CD4-positive, alpha-beta T cell (primary cell): ENCODE data around the gene PIGK. TPM values are rescaled to one million over a fixed set of nuclear protein-coding genes. Genes with fewer than 3 reads are reported as not detected.
"Not testable (repeated sequence)": the region's sequence is repeated elsewhere in the genome, so short reads cannot be mapped to it uniquely, and the experiment has no call there.

ENCODE experiments used
- ATAC-seq: fragments of 200-7000 bp; cut with Tn5 transposase; one replicate; pipeline ENCODE4 v1.10.0; 2022; ENCODE audit warnings: mild to moderate bottlenecking; ENCODE audit not compliant: poor library complexity
- CTCF ChIA-PET: fragments of 350-600 bp; sonication (Branson Sonifier 250); formaldehyde crosslinking; loops from one replicate; lab custom pipeline; 2021; ENCODE audit warnings: antibody characterized with exemption, inconsistent platforms; lab: Charles Lee
- POLR2A ChIA-PET: fragments of 350-600 bp; sonication (Branson Sonifier 250); formaldehyde crosslinking; loops from one replicate; lab custom pipeline; 2021; ENCODE audit warnings: antibody characterized with exemption, inconsistent platforms; lab: Charles Lee
- DNase-seq, 14 experiments: peaks; one replicate each; pipeline ENCODE4 v3.0.0-alpha.2; 2013 to 2020; ENCODE audit warnings: mixed read lengths in 2 of 14
- H3K27ac ChIP-seq, 2 donors: one replicate each; pipeline versions ENCODE4 v1.5.1 to v1.7.0; 2013; ENCODE audit warnings: low read length in 2 of 2, low read depth in 1 of 2, mild to moderate bottlenecking in 1 of 2
- H3K27me3 ChIP-seq, 2 experiments: 1 replicate in 1 of 2; 2 replicates in 1 of 2; pipeline versions ENCODE4 v1.6.1 to v1.7.0; 2013; ENCODE audit warnings: low read length in 2 of 2, control low read depth in 1 of 2, mild to moderate bottlenecking in 1 of 2, moderate library complexity in 1 of 2; ENCODE audit not compliant: insufficient read depth in 2 of 2, control insufficient read depth in 1 of 2
- H3K36me3 ChIP-seq: one replicate; pipeline ENCODE4 v1.6.1; 2013; ENCODE audit warnings: low read length, control low read depth; ENCODE audit not compliant: insufficient read depth
- H3K4me1 ChIP-seq: one replicate; pipeline ENCODE4 v1.6.1; 2013; ENCODE audit warnings: low read length, control low read depth; ENCODE audit not compliant: insufficient read depth
- H3K4me3 ChIP-seq: one replicate; pipeline ENCODE4 v1.5.1; 2013; ENCODE audit warnings: mild to moderate bottlenecking, low read length, moderate library complexity
- H3K9me3 ChIP-seq, 2 experiments: 1 replicate in 1 of 2; 2 replicates in 1 of 2; pipeline versions ENCODE4 v1.6.1 to v1.7.0; 2013; ENCODE audit warnings: low read length in 2 of 2, mild to moderate bottlenecking in 2 of 2, control low read depth in 1 of 2, moderate library complexity in 1 of 2; ENCODE audit not compliant: control insufficient read depth in 1 of 2, insufficient read depth in 1 of 2
- H3K27ac Mint-ChIP-seq: one replicate; pipeline ENCODE4 v1.8.0; 2020; ENCODE audit warnings: mixed read lengths
- H3K27me3 Mint-ChIP-seq: one replicate; pipeline ENCODE4 v1.8.0; 2021; ENCODE audit warnings: mixed read lengths
- H3K36me3 Mint-ChIP-seq: one replicate; pipeline ENCODE4 v1.8.0; 2021; ENCODE audit warnings: low read depth, mixed read lengths
- H3K4me1 Mint-ChIP-seq: one replicate; pipeline ENCODE4 v1.8.0; 2021; ENCODE audit warnings: low read depth, mixed read lengths
- H3K4me3 Mint-ChIP-seq: one replicate; pipeline ENCODE4 v1.8.0; 2020; ENCODE audit warnings: mild to moderate bottlenecking, mixed read lengths
- H3K9me3 Mint-ChIP-seq: one replicate; pipeline ENCODE4 v1.8.0; 2020; ENCODE audit warnings: mixed read lengths
- intact Hi-C, 2 experiments: fragments of 100-400 bp; cut with DNase I in 1 of 2; cut with micrococcal nuclease in 1 of 2; formaldehyde crosslinking; loops; one replicate each; pipeline versions ENCODE4 v1.15.1 to v1.9.0; 2023 to 2025; cut with DNase I, micrococcal nuclease
- total RNA-seq, 174 experiments: library from RNA in 2 of 174; stranded (reverse) in 2 of 174; gene quantifications; one replicate each; pipeline ENCODE4 v1.2.3 and lab custom pipeline; 2021 to 2026
- TF ChIP-seq, protein P1 (sequence below): fragments of 200-600 bp; IDR thresholded peaks from one replicate; pipeline ENCODE4 v1.8.0; 2022; ENCODE audit warnings: antibody characterized with exemption, mild to moderate bottlenecking

PIGK gene
- total RNA-seq, 2 experiments from 2014 or later: 10.1 to 10.3 TPM

DNA sequence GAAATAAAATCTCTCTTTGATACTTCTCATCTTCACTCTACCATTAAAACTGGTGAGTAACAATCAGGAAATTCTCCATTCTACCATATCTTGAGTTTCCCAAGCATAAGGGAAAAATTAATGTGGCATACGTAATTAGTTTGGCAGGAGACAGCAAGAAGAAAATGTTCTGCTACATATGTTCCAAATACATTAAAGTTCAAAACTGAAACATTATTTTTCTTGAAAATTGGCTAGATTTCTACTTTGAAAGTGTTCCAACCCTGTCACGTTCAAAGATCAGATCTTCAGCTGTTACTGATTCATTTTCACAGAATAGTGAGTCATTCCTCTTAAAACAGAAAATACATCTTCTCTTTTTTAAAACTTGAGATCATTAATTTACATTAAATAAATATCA lies 48.5 kb downstream of the PIGK start:
- Mint-ChIP-seq H3K9me3 (no peaks in the 10 kb centered on the region), H3K27me3 (no peaks in the 10 kb centered on the region), H3K27ac (no peak overlapping the region), H3K4me1 (peaks cover 14% of the 10 kb centered on the region), H3K4me3 (no peak overlapping the region), H3K36me3 (peaks cover 55% of the 10 kb centered on the region)
- ATAC-seq (no peak), DNase-seq (no peak)
- ChIA-PET CTCF (no interaction called here), POLR2A (no interaction called here)
- H3K27me3 ChIP-seq: no peaks in the 10 kb centered on the region
- H3K36me3 ChIP-seq: peaks cover 2% of the 10 kb centered on the region
- TF ChIP-seq, protein P1, sequence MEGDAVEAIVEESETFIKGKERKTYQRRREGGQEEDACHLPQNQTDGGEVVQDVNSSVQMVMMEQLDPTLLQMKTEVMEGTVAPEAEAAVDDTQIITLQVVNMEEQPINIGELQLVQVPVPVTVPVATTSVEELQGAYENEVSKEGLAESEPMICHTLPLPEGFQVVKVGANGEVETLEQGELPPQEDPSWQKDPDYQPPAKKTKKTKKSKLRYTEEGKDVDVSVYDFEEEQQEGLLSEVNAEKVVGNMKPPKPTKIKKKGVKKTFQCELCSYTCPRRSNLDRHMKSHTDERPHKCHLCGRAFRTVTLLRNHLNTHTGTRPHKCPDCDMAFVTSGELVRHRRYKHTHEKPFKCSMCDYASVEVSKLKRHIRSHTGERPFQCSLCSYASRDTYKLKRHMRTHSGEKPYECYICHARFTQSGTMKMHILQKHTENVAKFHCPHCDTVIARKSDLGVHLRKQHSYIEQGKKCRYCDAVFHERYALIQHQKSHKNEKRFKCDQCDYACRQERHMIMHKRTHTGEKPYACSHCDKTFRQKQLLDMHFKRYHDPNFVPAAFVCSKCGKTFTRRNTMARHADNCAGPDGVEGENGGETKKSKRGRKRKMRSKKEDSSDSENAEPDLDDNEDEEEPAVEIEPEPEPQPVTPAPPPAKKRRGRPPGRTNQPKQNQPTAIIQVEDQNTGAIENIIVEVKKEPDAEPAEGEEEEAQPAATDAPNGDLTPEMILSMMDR: no peak
- no peak overlapping the region for H3K4me3 ChIP-seq
- H3K4me1 ChIP-seq: no peaks in the 10 kb centered on the region
- no peak overlapping the region for H3K27ac ChIP-seq
- H3K9me3 ChIP-seq: peaks cover 0 to 7% of the 10 kb centered on the region in 2 experiments
- intact Hi-C loops: no loop called here

DNA sequence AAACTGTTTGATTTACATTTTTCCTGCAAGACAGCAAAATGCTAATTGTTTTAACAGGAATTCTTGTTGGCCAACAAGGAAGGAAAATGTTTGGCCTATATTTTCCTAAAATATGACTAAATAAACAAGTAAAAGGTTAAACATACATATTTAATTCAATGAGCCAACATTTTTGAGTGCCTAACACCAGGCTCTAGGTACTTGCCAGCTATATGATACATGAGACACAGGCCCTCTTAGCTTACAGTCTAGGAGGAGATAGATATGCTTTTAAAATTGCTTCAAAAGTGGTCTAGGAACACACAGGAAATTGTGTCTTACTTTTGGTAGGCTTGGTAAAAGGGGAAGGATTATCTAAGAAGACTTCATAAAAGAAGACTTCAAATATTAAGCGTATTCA lies 50.9 kb downstream of the PIGK start:
- intact Hi-C loops: no loop called here
- Mint-ChIP-seq H3K4me3 (no peak overlapping the region), H3K27ac (no peak overlapping the region)

DNA sequence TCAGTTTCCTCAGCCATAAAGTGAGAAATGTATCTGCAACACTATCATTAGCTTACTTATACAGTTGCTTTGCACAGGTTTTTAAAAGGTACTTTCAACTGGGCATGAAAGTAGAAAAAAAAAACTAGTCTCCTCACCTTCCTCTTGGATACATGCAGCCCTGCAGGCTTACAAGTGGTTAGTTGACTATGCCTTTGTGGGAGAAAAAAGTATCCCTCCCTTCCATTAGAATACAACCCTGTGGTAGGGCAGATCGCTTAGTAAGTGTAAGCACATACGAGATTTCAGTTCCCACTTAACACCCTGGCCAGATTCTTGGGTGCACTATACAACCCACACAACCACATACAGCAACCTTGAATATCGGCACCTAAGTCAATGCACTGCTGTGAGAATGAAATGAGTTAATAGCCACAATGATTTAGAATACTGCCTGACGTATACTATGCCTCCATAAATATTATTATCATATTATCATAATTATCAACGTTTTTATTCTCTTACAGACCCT lies 54.7 kb downstream of the PIGK start:
- Mint-ChIP-seq H3K4me1 (peaks cover 4% of the 10 kb centered on the region), H3K27ac (no peak overlapping the region)

More for the DNA sequence above, 50.9 kb downstream of the PIGK start:
- Mint-ChIP-seq H3K4me1 (peaks cover 14% of the 10 kb centered on the region), H3K9me3 (no peaks in the 10 kb centered on the region), H3K27me3 (no peaks in the 10 kb centered on the region), H3K36me3 (peaks cover 50% of the 10 kb centered on the region)
- H3K27ac ChIP-seq: no peak overlapping the region
- H3K27me3 ChIP-seq: no peaks in the 10 kb centered on the region
- ChIA-PET POLR2A (no interaction called here), CTCF (no interaction called here)
- H3K36me3 ChIP-seq: peaks cover 13% of the 10 kb centered on the region
- no peaks in the 10 kb centered on the region for H3K4me1 ChIP-seq
- DNase-seq (no peak), ATAC-seq (no peak)
- no peak overlapping the region for H3K4me3 ChIP-seq
- H3K9me3 ChIP-seq: no peaks in the 10 kb centered on the region
- TF ChIP-seq, protein P1: no peak

DNA sequence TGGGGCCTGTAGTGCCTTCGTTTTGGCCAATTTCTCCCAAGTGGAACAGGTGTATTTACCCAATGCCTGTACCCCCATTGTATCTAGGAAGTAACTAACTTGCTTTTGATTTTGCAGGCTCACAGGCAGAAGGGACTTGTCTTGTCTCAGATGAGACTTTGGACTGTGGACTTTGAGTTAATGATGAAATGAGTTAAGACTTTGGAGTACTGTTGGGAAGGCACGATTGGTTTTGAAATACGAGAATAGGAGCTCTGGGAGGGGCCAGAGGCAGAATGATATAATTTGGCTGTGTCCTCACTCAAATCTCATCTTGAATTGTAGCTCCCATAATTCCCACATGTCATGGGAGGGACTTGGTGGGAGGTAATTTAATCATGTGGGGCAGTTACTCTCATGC lies 59.5 kb downstream of the PIGK start:
- Histone ChIP-seq H3K36me3 (peaks cover 43% of the 10 kb centered on the region), H3K9me3 (peaks cover 0 to 11% of the 10 kb centered on the region in 2 experiments)
- H3K36me3 Mint-ChIP-seq: peaks cover 99% of the 10 kb centered on the region
- H3K4me1 ChIP-seq, H3K27me3 Mint-ChIP-seq, ATAC-seq, H3K27ac ChIP-seq, POLR2A ChIA-PET, H3K4me3 Mint-ChIP-seq, H3K4me1 Mint-ChIP-seq, H3K4me3 ChIP-seq, H3K27me3 ChIP-seq, H3K27ac Mint-ChIP-seq, CTCF ChIA-PET, intact Hi-C loops, H3K9me3 Mint-ChIP-seq, DNase-seq: not testable (repeated sequence)

More for the DNA sequence above, 54.7 kb downstream of the PIGK start:
- Histone ChIP-seq H3K36me3 (peaks cover 45% of the 10 kb centered on the region), H3K4me3 (no peak overlapping the region), H3K27me3 (no peaks in the 10 kb centered on the region), H3K27ac (no peak overlapping the region), H3K9me3 (no peaks in the 10 kb centered on the region), H3K4me1 (no peaks in the 10 kb centered on the region)
- H3K27me3 Mint-ChIP-seq: no peaks in the 10 kb centered on the region
- ChIA-PET POLR2A (no interaction called here), CTCF (interaction anchor here (1.5 kb wide), 1 partner anchor 9 kb away, joined by 4 read pairs; no protein-coding TSS in a partner anchor)
- no peak overlapping the region for H3K4me3 Mint-ChIP-seq
- TF ChIP-seq, protein P1: no peak
- intact Hi-C loops: no loop called here
- H3K9me3 Mint-ChIP-seq: no peaks in the 10 kb centered on the region
- H3K36me3 Mint-ChIP-seq: peaks cover 71% of the 10 kb centered on the region
- ATAC-seq (no peak), DNase-seq (no peak)
